GM19372 (cell line): ENCODE measurements around the gene LGALSL.

Experiments
- ATAC-seq: cut with Tn5 transposase; IDR thresholded peaks from one replicate; pipeline ENCODE4 v1.9.1; 2021; ENCODE audit warnings: mild to moderate bottlenecking, low read depth, moderate library complexity; ENCODE audit not compliant: unreplicated experiment

LGALSL gene

DNA sequence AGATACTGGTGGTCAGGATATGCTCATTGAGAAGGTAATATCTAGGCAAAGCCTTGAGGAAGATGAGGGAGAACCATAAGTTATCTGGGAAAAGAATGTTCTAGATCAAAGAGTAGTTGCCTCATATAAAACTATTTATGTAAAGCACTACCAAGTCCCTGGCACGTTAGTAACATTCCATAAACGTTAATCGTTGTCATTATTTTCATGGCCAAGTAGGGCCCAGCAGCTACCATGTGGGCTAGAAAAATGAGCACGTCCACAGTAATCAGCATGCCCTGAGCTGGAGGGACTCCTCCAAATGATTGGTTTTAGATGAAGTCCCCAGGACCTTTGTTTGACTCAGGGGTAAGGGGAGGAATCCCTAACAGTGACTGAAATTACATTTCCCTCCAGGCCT is 37.5 kb downstream of the LGALSL start:
- ATAC-seq, result no peak

DNA sequence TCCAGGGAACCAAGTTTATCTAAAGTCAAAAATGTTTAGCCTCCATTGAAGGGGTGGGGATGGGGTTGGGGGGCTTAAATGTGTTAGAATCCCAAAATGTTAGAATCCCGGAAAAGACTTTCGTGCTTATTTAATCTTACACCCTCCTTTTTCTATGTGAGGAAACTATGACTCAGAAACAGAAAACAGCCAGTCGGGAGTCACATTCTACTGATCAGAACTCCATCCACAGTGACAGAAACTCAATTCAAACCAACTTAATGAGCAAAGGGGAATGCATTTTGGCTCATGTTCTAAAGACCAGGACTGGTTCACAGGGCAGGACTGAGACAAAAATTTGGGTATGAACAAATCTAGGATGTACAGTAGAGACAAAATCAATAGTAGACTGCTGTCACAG is 38.3 kb downstream of the LGALSL start:
- no peak for ATAC-seq

DNA sequence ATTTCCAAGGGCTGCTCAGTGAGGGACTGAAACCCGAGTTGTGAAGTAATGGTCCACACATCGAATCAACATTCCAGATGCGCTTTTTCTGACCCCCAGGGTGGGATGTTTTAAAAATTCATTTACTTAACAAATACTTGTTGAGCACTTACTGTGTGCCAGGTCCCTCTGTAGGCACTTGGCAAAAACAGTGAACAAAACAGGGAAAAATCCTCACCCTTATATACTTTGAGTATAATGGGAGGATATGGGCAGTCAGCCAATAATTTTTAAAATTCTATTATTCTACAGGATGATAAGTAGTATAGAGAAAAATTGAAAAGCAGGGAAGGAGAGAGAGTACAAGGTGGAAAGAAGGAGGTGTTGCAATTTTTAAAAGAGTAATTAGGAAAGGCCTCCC is 38.9 kb downstream of the LGALSL start:
- ATAC-seq, result no peak

DNA sequence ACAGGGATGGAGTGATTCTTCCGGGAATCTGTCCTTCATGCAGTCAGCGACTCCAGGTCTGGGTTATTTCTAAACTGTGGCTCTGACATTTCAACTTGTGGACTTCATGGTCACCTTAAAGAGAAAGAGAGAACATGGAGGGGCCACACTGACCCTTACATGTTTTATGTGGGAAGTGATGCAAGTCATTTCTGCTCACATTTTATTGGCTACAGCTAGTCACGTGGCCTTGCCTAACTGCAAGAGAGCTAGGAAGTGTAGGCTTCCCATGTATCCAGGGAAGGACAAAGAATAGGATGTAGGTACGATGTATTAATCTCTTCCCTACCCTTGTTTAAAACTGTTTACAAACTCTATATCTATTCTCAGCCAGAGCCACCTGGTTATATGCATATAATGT is 39.8 kb downstream of the LGALSL start:
- ATAC-seq, result no peak

DNA sequence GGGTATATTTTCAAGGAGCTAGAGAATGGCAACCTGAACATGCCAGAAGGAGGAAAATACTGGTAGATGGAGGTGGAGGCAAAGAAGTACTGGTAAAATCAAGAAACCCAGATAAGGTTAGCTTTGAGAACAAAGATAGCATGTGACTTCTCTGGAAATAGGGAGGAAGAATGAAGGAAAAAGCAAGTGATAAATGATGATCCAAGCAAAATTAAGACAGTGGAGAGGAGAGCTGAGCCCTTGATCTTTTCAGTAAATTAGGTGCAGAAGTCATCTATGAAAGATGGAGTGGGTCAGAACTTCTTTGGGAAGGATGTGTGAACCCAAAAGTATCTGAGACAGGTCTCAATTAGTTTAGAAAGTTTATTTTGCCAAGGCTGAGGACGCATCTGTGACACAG is 44.5 kb downstream of the LGALSL start:
- ATAC-seq, result no peak

DNA sequence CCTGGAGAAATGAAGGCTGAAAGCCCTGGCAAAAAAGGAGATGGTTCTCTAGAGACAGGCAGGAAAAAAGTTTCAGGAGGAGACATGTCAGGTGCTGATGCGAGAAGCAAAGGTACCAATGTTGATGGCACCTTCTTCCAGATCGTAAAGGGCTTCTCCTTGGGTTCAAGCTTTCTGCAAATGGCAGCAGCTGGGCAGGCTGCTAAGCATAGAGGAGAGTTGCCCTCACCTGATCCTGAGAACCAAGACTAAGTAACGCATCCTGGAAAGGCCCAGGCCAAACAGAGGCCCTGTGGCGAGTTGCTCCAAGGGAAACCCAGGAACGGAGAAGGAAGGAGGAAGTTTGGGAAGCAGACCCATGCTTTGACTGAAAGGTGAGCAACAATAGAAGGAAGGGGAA is 46.6 kb downstream of the LGALSL start:
- ATAC-seq, result no peak

DNA sequence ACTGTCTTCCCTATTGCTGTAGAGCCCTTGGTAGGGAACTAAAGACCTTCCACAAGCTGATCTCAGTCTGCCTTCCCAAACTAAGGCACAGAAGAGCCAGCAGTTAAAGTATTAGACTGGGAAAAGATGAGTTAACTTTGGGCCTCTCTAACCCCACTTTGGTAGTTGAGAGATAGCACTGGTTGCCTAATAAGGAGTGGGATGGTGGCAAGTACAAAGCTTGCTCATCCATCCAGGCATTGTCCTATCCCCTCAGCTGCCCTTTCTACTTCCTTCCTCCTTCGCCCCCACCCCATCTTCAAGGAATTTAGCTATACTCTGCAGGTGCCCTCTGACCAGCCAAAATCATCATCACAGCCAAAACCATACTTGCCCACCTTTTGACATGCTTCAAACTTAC is 48.0 kb downstream of the LGALSL start:
- ATAC-seq, result no peak

DNA sequence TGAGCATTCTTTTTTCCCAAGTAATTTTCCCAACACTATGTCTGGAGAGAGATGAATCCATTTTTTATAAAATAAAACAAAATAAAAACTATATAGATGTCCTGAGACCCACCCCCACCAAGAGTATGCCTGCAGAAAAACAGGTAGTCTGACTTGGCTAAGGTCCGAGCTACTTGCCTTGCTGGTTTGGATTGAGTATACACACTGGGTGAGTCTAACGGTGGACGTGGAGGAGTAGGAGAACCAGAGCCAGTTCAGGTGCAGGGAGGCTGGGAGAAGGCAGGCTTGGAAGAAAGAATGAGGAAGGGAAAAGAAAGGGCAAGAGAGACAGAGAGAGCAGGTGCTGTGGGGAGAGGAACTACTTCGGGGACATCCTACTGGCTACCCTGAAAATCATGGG is 48.9 kb downstream of the LGALSL start:
- ATAC-seq, result no peak

DNA sequence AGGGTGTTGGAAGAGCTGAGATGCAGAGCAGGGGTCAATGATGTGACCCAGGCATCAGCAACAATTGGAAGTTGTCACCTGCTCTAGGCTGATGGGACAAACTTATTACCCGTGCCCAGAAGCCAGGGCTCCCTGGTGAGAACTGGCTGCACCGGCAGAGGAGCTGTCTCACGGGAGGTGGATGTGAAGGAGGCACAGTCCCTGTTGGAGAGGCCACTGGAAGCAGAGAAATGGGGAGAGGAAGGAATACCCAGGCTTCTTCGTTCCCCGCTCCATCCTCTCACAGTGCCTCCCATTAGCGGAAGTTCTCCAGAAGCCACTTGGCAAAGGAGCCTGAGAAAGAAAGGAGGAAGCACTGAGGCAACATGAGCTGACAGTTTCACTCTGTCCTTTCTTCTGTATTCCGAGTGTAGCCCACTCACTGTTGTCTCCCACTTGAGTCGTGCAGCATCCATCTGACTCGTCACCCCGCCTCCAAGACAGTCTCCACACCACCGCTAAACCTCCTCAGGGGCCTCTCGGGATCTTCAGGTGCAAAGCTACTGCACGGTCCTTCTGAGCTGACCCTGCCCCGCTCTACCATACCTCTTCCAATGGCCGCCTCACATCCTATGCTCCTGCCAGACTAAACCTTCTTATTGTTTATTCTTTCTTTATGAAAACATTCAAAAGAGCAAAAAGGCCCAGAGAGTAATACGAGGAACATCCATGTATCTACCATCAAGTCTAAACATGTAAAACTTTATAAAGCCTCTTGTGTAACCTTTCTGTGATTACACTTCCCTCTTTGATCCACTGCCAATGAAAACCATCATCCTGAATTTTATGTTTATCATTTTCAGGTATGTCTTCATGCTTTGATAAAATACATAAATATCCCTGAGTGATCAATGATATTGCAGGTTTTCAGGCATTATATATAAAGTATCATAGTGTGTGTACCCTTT is 51.1 kb downstream of the LGALSL start:
- no peak for ATAC-seq

DNA sequence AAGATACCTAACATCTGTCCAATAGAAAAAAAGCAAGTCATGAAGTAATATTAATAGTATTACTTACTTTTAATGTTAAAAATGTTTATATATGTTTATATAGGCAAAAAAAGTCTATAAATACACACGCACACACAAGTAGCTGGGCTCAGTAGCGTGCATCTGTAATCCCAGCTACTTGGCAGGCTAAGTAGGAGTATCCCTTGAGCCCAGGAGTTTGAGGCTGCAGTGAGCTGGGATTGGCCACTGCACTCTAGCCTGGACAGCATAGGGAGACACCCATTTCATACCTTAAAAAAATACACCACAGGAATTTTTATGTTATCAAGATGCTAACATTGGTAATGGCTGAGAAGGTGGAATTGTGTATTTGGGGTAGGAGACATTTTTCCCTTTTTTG is 52.7 kb downstream of the LGALSL start:
- ATAC-seq, result no peak
